Measurements from ENCODE around the gene TMEM38B. TPM values are rescaled to one million over a fixed set of nuclear protein-coding genes. Genes with fewer than 3 reads are reported as not detected.

Gene TMEM38B
- total and polyA plus RNA-seq, 2 of the 8 experiments (the other 6 are each of a cell fraction or from before 2014, with no cell fraction given): 10.6 to 12.4 TPM

- POLR2A ChIA-PET (ENCODE audit: partially characterized antibody): no interaction called here
- CTCF ChIA-PET (ENCODE audit: partially characterized antibody): interaction anchor here (0.6 to 3.1 kb wide), 9 partner anchors 8 to 508 kb away, joined by 3 to 33 read pairs (median 4); no protein-coding TSS in a partner anchor
- TF ChIP-seq ATF2 (IDR thresholded peaks at IDR 0.05; ENCODE audit: low read length): no peak
- no peak for TF ChIP-seq ASH2L (IDR thresholded peaks at IDR 0.05; ENCODE audit: low read length)
- TF ChIP-seq SIX5 (IDR thresholded peaks at IDR 0.05; ENCODE audit: low read depth, low read length): no peak
- TF ChIP-seq BACH1 (IDR thresholded peaks at IDR 0.05; ENCODE audit: low read length): no peak
- TF ChIP-seq SIN3A (conservative IDR thresholded peaks at IDR 0.05 in 1 of 2, IDR thresholded peaks at IDR 0.05 in 1 of 2; ENCODE audit: low read depth in 1 of 2, low read length in 2 of 2): no peak
- no peak for TF ChIP-seq KDM1A (IDR thresholded peaks at IDR 0.05; ENCODE audit: borderline replicate concordance, low read length)
- TF ChIP-seq TEAD4 (IDR thresholded peaks at IDR 0.05; ENCODE audit: low read depth, low read length): no peak
- no peak for TF ChIP-seq E2F6 (IDR thresholded peaks at IDR 0.05)
- TF ChIP-seq MAX (IDR thresholded peaks at IDR 0.05): no peak
- no peak for TF ChIP-seq SP1 (IDR thresholded peaks at IDR 0.05; ENCODE audit: low read depth, low read length)
Observed at GRCh38 chr9:105646879-105647594, 47.3 kb upstream of the TMEM38B start.

More at GRCh38 chr9:105646879-105647594, 47.3 kb upstream of the TMEM38B start:
- Histone ChIP-seq H3K4me1 (replicated peaks in 1 of 4; ENCODE audit: control insufficient read depth in 3 of 4, insufficient read depth in 4 of 4, low read length in 3 of 4) (peaks cover 2 to 9% (median 3%) of the 10 kb centered on the region in 4 experiments; a peak in 5 of 7 replicates), H3K56ac (replicated peaks; ENCODE audit: insufficient read length, low read depth, low read length) (no peak overlapping the region), H3K14ac (ENCODE audit: insufficient read length) (no peak overlapping the region), H3K23ac (ENCODE audit: insufficient read length) (no peak overlapping the region), H3K9me3 (ENCODE audit: insufficient read depth in 2 of 2, low read depth in 1 of 2, low read length in 1 of 2) (no peaks in the 10 kb centered on the region), H4K5ac (ENCODE audit: insufficient read length, low read depth, low read length) (no peak overlapping the region), H3K27ac (ENCODE audit: low read depth, low read length) (no peak overlapping the region), H3K27me3 (replicated peaks in 1 of 4; ENCODE audit: control insufficient read depth in 3 of 4, extremely low read depth in 1 of 4, insufficient read depth in 3 of 4, low read length in 3 of 4) (no peaks in the 10 kb centered on the region), H2AFZ (ENCODE audit: low read length) (no peak overlapping the region), H4K91ac (replicated peaks; ENCODE audit: insufficient read length, low read length) (no peak overlapping the region), H3K79me2 (ENCODE audit: control insufficient read depth in 1 of 2, insufficient read depth in 2 of 2, low read length in 2 of 2) (no peaks in the 10 kb centered on the region), H3K4me3 (ENCODE audit: extremely low read depth in 1 of 4, insufficient read depth in 2 of 4, low read depth in 3 of 4, low read length in 4 of 4) (no peak overlapping the region), H3K36me3 (ENCODE audit: control insufficient read depth in 2 of 4, insufficient read depth in 4 of 4, low read length in 3 of 4) (no peaks in the 10 kb centered on the region), H4K8ac (ENCODE audit: extremely low read depth, insufficient read depth, low read length) (no peak overlapping the region), H3K4me2 (ENCODE audit: insufficient read depth in 1 of 2, low read depth in 2 of 2, low read length in 2 of 2) (no peak overlapping the region), H2BK5ac (ENCODE audit: low read depth, low read length) (no peak overlapping the region), H2AK5ac (ENCODE audit: low read depth, low read length) (no peak overlapping the region), H3K23me2 (ENCODE audit: low read depth, low read length) (no peaks in the 10 kb centered on the region; the same call in 1 of the 2 replicates), H3K18ac (ENCODE audit: extremely low read depth, low read length) (no peak overlapping the region), H3K79me1 (ENCODE audit: low read depth, low read length) (no peaks in the 10 kb centered on the region), H4K20me1 (replicated peaks in 1 of 2; ENCODE audit: control insufficient read depth in 1 of 2, insufficient read depth in 2 of 2, low read length in 2 of 2) (no peaks in the 10 kb centered on the region), H2BK15ac (ENCODE audit: low read length) (no peak overlapping the region), H3K4ac (replicated peaks; ENCODE audit: insufficient read length, low read depth, low read length) (no peak overlapping the region), H2BK12ac (ENCODE audit: low read depth, low read length) (no peak overlapping the region), H3K9ac (replicated peaks in 1 of 4; ENCODE audit: extremely low read depth in 1 of 4, low read depth in 3 of 4, low read length in 3 of 4) (no peak overlapping the region), H2BK120ac (replicated peaks; ENCODE audit: low read depth, low read length) (no peak overlapping the region), H2BK20ac (ENCODE audit: low read length) (0 out of 2 replicates have a peak overlapping the region, but pooled peaks have one; percentile 53)
- WGBS, 2 experiments (ENCODE audit: extremely low coverage in 1 of 2, insufficient coverage in 1 of 2, insufficient read length in 1 of 2, insufficient replicate concordance in 2 of 2, low coverage in 1 of 2, low lambda C conversion rate in 2 of 2, missing lambda C conversion rate in 1 of 2): 86% methylated on average over 7 of the region's 7 CpGs; no CpG with 5 or more reads in 1 of the 2 experiments
- DNase-seq (ENCODE audit: low read depth in 1 of 2, low spot score in 2 of 2): no peak
- FAIRE-seq: no peak
